GM12878 (cell line): ENCODE data around the gene KRTAP26-1. TPM values are rescaled to one million over a fixed set of nuclear protein-coding genes. Genes with fewer than 3 reads are reported as not detected.

Experiments used
- ATAC-seq: fragments of 200-7000 bp; cut with Tn5 transposase; 3 replicates; pipeline ENCODE4 v1.9.1; 2020; ENCODE audit warnings: mild to moderate bottlenecking, moderate library complexity
- BruUV-seq: library from RNA; stranded (reverse); fragments of 400-500 nt; replicated peaks from 2 replicates; lab custom pipeline; 2021; lab: Mats Ljungman, UMichigan
- CTCF ChIA-PET: fragments of 300-600 bp; sonication (Branson Sonifier 250); formaldehyde crosslinking; extraction: SDS; loops from one replicate; lab custom pipeline; 2021; ENCODE audit warnings: inconsistent platforms; lab: Yijun Ruan, JAX
- POLR2A ChIA-PET: fragments of 350-600 bp; formaldehyde crosslinking; extraction: SDS; loops from one replicate; lab custom pipeline; 2021; ENCODE audit warnings: inconsistent platforms; lab: Charles Lee
- RAD21 ChIA-PET: fragments of 300-600 bp; sonication (Branson Sonifier 250); formaldehyde crosslinking; loops from one replicate; lab custom pipeline; 2023; ENCODE audit warnings: antibody characterized with exemption; ENCODE audit not compliant: unreplicated experiment; lab: Charles Lee
- SMC1A ChIA-PET: fragments of 300-600 bp; sonication (Branson Sonifier 250); formaldehyde crosslinking; loops from one replicate; lab custom pipeline; 2023; ENCODE audit not compliant: unreplicated experiment, uncharacterized antibody; lab: Charles Lee
- DNase-seq: peaks from one replicate; pipeline ENCODE4 v3.0.0-alpha.2; 2011; ENCODE audit warnings: low read depth, low spot score
- FAIRE-seq: peaks from 3 replicates; lab custom pipeline; 2011; peaks lifted over from hg19 to GRCh38; lab: Jason Lieb, UNC
- H2AFZ ChIP-seq: 2 replicates; pipeline ENCODE4 v1.6.0; 2011; ENCODE audit warnings: low read depth, low read length, control low read depth; ENCODE audit not compliant: control insufficient read depth
- H3K27ac ChIP-seq: 2 replicates; pipeline ENCODE4 v1.5.1; 2011; ENCODE audit warnings: control low read depth; ENCODE audit not compliant: control insufficient read depth, insufficient read depth
- H3K27me3 ChIP-seq, 2 experiments: replicated peaks in 1 of 2; 2 replicates each; pipeline versions ENCODE4 v1.6.0 to v1.6.1; 2011; ENCODE audit warnings: low read length in 1 of 2; ENCODE audit not compliant: control insufficient read depth in 2 of 2, insufficient read depth in 2 of 2
- H3K36me3 ChIP-seq, 2 experiments: 2 replicates each; pipeline ENCODE4 v1.5.1; 2011; ENCODE audit warnings: low read length in 1 of 2; ENCODE audit not compliant: control insufficient read depth in 2 of 2, insufficient read depth in 2 of 2
- H3K4me1 ChIP-seq: 2 replicates; pipeline ENCODE4 v1.6.1; 2011; ENCODE audit warnings: mild to moderate bottlenecking, low read length, moderate library complexity, mixed read lengths; ENCODE audit not compliant: control insufficient read depth, insufficient read depth
- H3K4me2 ChIP-seq: 2 replicates; pipeline ENCODE4 v1.6.0; 2011; ENCODE audit warnings: control low read depth; ENCODE audit not compliant: control insufficient read depth, insufficient read depth
- H3K4me3 ChIP-seq: fragments of 200-600 bp; sonication (generic); 2 replicates; pipeline ENCODE4 v1.5.1; 2016
- H3K79me2 ChIP-seq: 2 replicates; pipeline ENCODE4 v1.6.0; 2011; ENCODE audit warnings: low read length; ENCODE audit not compliant: control insufficient read depth, insufficient read depth
- H3K9ac ChIP-seq: 2 replicates; pipeline ENCODE4 v1.8.0; 2011; ENCODE audit warnings: low read length, control low read depth, mixed read lengths; ENCODE audit not compliant: control insufficient read depth, insufficient read depth
- H3K9me3 ChIP-seq: replicated peaks from 3 replicates; pipeline ENCODE4 v1.5.1; 2011; ENCODE audit warnings: mild to moderate bottlenecking, low read length; ENCODE audit not compliant: control insufficient read depth, insufficient read depth
- H4K20me1 ChIP-seq: 2 replicates; pipeline ENCODE4 v1.6.0; 2011; ENCODE audit not compliant: control insufficient read depth, insufficient read depth
- FOXK2 ChIP-seq: fragments of 450-650 bp; IDR thresholded peaks from 2 replicates; pipeline ENCODE4 v1.6.1; 2017; ENCODE audit warnings: mild to moderate bottlenecking, moderate library complexity
- MYB ChIP-seq: fragments of 150-350 bp; IDR thresholded peaks from 2 replicates; pipeline ENCODE4 v1.6.1; 2014; ENCODE audit warnings: mild to moderate bottlenecking, low read depth, low read length, borderline replicate concordance
- POLR2A ChIP-seq: IDR thresholded peaks from 2 replicates; pipeline ENCODE4 v1.6.1; 2011; ENCODE audit warnings: low read depth, mild to moderate bottlenecking, low read length
- WGBS: methylation state at CpG from one replicate; pipeline ENCODE4 v1.1.6; 2016; ENCODE audit warnings: low lambda C conversion rate; ENCODE audit not compliant: insufficient replicate concordance, insufficient coverage; ENCODE audit errors: missing lambda C conversion rate; 5-methylcytosine and 5-hydroxymethylcytosine counted together
- in situ Hi-C: fragments of 300-500 bp; cut with MboI; formaldehyde crosslinking; loops from 9 replicates; pipeline ENCODE4 v1.14.3; 2018; ENCODE audit warnings: mixed read lengths
- intact Hi-C: fragments of 100-400 bp; cut with micrococcal nuclease; formaldehyde crosslinking; loops from one replicate; pipeline ENCODE4 v1.14.2; 2022; ENCODE audit not compliant: unreplicated experiment
- polyA plus RNA-seq, 11 experiments: library from polyadenylated mRNA; depleted of rRNA in 4 of 11; unstranded in 6 of 11; stranded (reverse) in 5 of 11; fragments of >200 nt; fragmentation: Nextera tagmentation in 4 of 11; fragmentation: Illumina TruSeq in 1 of 11; extraction: Ambion mirVana in 4 of 11; extraction: Trizol in 1 of 11; gene quantifications; 1 replicate in 1 of 11; 2 replicates in 10 of 11; pipeline versions ENCODE4 v1.2.1 to v1.2.3, GENCODE V29; 2011 to 2016; ENCODE audit warnings: inconsistent platforms in 2 of 11, missing spikeins in 2 of 11, low read depth in 1 of 11
- total RNA-seq, 4 experiments: library from RNA; depleted of rRNA in 3 of 4; stranded (reverse); fragments of >200 nt in 3 of 4; fragmentation: Illumina TruSeq in 1 of 4; extraction: Trizol in 1 of 4; gene quantifications; 2 replicates each; pipeline versions ENCODE4 v1.2.1 to v1.2.3, GENCODE V29; 2013 to 2021
- TF ChIP-seq, protein P1 (sequence below): IDR thresholded peaks from 2 replicates; pipeline ENCODE4 v1.6.1; 2012; ENCODE audit warnings: low read depth, low read length, improper control_type of control experiment
- TF ChIP-seq, protein P2 (sequence below): fragments of 450-650 bp; IDR thresholded peaks from 2 replicates; pipeline ENCODE4 v1.6.1; 2016; ENCODE audit warnings: mild to moderate bottlenecking
- TF ChIP-seq, protein P3 (sequence below): fragments of 450-650 bp; IDR thresholded peaks from 2 replicates; pipeline ENCODE4 v1.6.1; 2017; ENCODE audit warnings: antibody characterized with exemption, mild to moderate bottlenecking, moderate library complexity
- TF ChIP-seq, protein P4 (sequence below): fragments of 450-650 bp; IDR thresholded peaks from 2 replicates; pipeline ENCODE4 v1.6.1; 2014; ENCODE audit warnings: mild to moderate bottlenecking

The KRTAP26-1 gene
- total and polyA plus RNA-seq, 10 of the 15 experiments (the other 5 are each of a cell fraction or from before 2014, with no cell fraction given): not detected

DNA sequence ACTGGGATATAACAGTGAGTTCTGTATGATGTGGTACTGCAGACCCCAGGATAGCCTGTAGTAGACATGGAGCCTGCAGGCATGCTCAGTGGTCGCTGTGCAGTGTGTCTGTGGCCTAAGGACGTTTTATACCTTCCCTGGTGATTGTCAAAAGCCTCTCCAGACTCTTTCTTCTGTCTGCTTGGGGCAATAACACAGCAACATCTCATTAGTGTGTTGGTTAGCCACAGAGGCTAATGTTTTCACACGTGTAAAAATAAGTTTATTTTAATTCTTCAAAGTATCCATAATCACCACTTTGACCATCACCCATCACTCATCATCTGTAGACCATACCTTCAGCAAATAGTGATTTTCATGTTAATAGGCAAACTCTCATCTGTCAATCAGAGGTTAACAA is 37.3 kb downstream of the KRTAP26-1 start, which contains the start of gene KRTAP24-1 (continued):
- TF ChIP-seq, protein P1, sequence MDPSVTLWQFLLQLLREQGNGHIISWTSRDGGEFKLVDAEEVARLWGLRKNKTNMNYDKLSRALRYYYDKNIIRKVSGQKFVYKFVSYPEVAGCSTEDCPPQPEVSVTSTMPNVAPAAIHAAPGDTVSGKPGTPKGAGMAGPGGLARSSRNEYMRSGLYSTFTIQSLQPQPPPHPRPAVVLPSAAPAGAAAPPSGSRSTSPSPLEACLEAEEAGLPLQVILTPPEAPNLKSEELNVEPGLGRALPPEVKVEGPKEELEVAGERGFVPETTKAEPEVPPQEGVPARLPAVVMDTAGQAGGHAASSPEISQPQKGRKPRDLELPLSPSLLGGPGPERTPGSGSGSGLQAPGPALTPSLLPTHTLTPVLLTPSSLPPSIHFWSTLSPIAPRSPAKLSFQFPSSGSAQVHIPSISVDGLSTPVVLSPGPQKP: no peak

DNA sequence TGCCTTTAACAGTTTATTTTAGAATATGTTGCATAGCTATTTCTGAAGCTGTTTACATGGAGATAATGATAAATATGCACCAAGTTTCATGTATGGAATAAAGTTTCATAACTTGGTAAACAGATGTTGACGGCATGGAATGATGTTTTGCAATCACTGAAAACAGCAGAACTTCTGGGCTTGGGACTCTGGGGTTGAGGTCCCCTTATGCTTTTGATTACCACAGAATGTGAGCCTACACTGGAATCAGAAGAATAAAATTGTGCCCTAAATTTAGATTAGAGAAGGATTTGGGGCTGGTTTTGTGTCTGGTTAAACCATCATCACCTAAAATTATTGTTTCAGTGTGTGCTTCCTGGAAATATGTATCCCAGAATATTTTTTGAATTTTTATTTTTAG is 48.5 kb downstream of the KRTAP26-1 start:
- POLR2A ChIA-PET: no interaction called here

More for the DNA sequence above, 48.5 kb downstream of the KRTAP26-1 start:
- no peak overlapping the region for H3K4me3 ChIP-seq
- WGBS: 47% methylated on average over 1 of the region's 1 CpG
- FAIRE-seq (no peak), ATAC-seq (no peak), DNase-seq (no peak)
- H3K27me3 ChIP-seq: no peaks in the 10 kb centered on the region
- H3K79me2 ChIP-seq: no peaks in the 10 kb centered on the region
- no peaks in the 10 kb centered on the region for H3K9me3 ChIP-seq
- intact Hi-C loops: no loop called here
- no peak overlapping the region for H3K9ac ChIP-seq
- no TSS peak for BruUV-seq
- ChIA-PET RAD21 (no interaction called here), SMC1A (no interaction called here), CTCF (interaction anchor here (0.5 kb wide), 1 partner anchor 18 kb away, joined by 3 read pairs; no protein-coding TSS in a partner anchor)
- no peaks in the 10 kb centered on the region for H3K4me1 ChIP-seq
- no peaks in the 10 kb centered on the region for H3K36me3 ChIP-seq
- no peak overlapping the region for H3K4me2 ChIP-seq
- no peak overlapping the region for H3K27ac ChIP-seq
- in situ Hi-C loops: no loop called here
- TF ChIP-seq, protein P2, sequence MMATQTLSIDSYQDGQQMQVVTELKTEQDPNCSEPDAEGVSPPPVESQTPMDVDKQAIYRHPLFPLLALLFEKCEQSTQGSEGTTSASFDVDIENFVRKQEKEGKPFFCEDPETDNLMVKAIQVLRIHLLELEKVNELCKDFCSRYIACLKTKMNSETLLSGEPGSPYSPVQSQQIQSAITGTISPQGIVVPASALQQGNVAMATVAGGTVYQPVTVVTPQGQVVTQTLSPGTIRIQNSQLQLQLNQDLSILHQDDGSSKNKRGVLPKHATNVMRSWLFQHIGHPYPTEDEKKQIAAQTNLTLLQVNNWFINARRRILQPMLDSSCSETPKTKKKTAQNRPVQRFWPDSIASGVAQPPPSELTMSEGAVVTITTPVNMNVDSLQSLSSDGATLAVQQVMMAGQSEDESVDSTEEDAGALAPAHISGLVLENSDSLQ: no peak
- TF ChIP-seq, protein P3, sequence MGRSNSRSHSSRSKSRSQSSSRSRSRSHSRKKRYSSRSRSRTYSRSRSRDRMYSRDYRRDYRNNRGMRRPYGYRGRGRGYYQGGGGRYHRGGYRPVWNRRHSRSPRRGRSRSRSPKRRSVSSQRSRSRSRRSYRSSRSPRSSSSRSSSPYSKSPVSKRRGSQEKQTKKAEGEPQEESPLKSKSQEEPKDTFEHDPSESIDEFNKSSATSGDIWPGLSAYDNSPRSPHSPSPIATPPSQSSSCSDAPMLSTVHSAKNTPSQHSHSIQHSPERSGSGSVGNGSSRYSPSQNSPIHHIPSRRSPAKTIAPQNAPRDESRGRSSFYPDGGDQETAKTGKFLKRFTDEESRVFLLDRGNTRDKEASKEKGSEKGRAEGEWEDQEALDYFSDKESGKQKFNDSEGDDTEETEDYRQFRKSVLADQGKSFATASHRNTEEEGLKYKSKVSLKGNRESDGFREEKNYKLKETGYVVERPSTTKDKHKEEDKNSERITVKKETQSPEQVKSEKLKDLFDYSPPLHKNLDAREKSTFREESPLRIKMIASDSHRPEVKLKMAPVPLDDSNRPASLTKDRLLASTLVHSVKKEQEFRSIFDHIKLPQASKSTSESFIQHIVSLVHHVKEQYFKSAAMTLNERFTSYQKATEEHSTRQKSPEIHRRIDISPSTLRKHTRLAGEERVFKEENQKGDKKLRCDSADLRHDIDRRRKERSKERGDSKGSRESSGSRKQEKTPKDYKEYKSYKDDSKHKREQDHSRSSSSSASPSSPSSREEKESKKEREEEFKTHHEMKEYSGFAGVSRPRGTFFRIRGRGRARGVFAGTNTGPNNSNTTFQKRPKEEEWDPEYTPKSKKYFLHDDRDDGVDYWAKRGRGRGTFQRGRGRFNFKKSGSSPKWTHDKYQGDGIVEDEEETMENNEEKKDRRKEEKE: no peak
- TF ChIP-seq MYB (no peak), FOXK2 (no peak), POLR2A (no peak)
- TF ChIP-seq, protein P4, sequence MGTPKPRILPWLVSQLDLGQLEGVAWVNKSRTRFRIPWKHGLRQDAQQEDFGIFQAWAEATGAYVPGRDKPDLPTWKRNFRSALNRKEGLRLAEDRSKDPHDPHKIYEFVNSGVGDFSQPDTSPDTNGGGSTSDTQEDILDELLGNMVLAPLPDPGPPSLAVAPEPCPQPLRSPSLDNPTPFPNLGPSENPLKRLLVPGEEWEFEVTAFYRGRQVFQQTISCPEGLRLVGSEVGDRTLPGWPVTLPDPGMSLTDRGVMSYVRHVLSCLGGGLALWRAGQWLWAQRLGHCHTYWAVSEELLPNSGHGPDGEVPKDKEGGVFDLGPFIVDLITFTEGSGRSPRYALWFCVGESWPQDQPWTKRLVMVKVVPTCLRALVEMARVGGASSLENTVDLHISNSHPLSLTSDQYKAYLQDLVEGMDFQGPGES: no peak
- H2AFZ ChIP-seq: no peak overlapping the region
- no peaks in the 10 kb centered on the region for H4K20me1 ChIP-seq
